HepG2 (cell line): ENCODE data around the gene CDKN2AIP. TPM values are rescaled to one million over a fixed set of nuclear protein-coding genes. Genes with fewer than 3 reads are reported as not detected.

Experiments
- ATAC-seq: fragments of 200-7000 bp; cut with Tn5 transposase; 3 replicates; pipeline ENCODE4 v1.9.1; 2020; ENCODE audit warnings: mild to moderate bottlenecking, moderate library complexity
- BruUV-seq: library from RNA; stranded (reverse); fragments of 400-500 nt; replicated peaks from 2 replicates; lab custom pipeline; 2021; lab: Mats Ljungman, UMichigan
- CTCF ChIA-PET: fragments of 300-600 bp; formaldehyde crosslinking; extraction: SDS; loops from one replicate; lab custom pipeline; 2021; ENCODE audit warnings: low total read pairs, inconsistent platforms, low intra/inter-chr PET ratio; lab: Yijun Ruan, JAX
- POLR2A ChIA-PET: fragments of 350-600 bp; sonication (Branson Sonifier 250); formaldehyde crosslinking; loops from one replicate; lab custom pipeline; 2020; ENCODE audit warnings: antibody characterized with exemption, inconsistent platforms; lab: Yijun Ruan, JAX
- DNase-seq: peaks from one replicate; pipeline ENCODE4 v3.0.0-alpha.2; 2015; ENCODE audit warnings: low spot score
- FAIRE-seq: peaks from 3 replicates; lab custom pipeline; 2011; peaks lifted over from hg19 to GRCh38; lab: Jason Lieb, UNC
- H2AFZ ChIP-seq: one replicate; pipeline ENCODE4 v1.6.1; 2011; ENCODE audit warnings: low read length, inconsistent platforms
- H3K27ac ChIP-seq: fragments of 300-600 bp; 3 replicates; pipeline ENCODE4 v1.8.0; 2011; ENCODE audit warnings: mixed run types, mild to moderate bottlenecking, mixed read lengths, low read length, inconsistent platforms; ENCODE audit not compliant: insufficient read depth; ENCODE audit errors: extremely low read length
- H3K27me3 ChIP-seq, 2 experiments: fragments of 200-600 bp in 1 of 2; 2 replicates in 1 of 2; 3 replicates in 1 of 2; pipeline versions ENCODE4 v1.6.0 to v1.8.0; 2011; ENCODE audit warnings: low read length in 2 of 2, mild to moderate bottlenecking in 2 of 2, moderate library complexity in 2 of 2, inconsistent platforms in 1 of 2; ENCODE audit not compliant: insufficient read depth in 2 of 2, control insufficient read depth in 1 of 2
- H3K36me3 ChIP-seq, 2 experiments: fragments of 200-600 bp in 1 of 2; replicated peaks in 1 of 2; 2 replicates in 1 of 2; 3 replicates in 1 of 2; pipeline versions ENCODE4 v1.5.1 to v1.8.0; 2011; ENCODE audit warnings: low read length in 2 of 2, inconsistent platforms in 1 of 2; ENCODE audit not compliant: insufficient read depth in 2 of 2, control insufficient read depth in 1 of 2
- H3K4me1 ChIP-seq: 2 replicates; pipeline ENCODE4 v1.5.1; 2012; ENCODE audit warnings: low read length, inconsistent platforms; ENCODE audit not compliant: insufficient read depth
- H3K4me2 ChIP-seq: 2 replicates; pipeline ENCODE4 v1.6.0; 2011; ENCODE audit warnings: low read depth, low read length, inconsistent platforms
- H3K4me3 ChIP-seq, 3 experiments: fragments of 200-600 bp in 1 of 3; sonication (generic), shearing (Covaris generic) in 1 of 3; replicated peaks in 1 of 3; 2 replicates each; pipeline ENCODE4 v1.5.1; 2011 to 2016; ENCODE audit warnings: low read length in 3 of 3, inconsistent platforms in 2 of 3, low read depth in 2 of 3, mild to moderate bottlenecking in 2 of 3, control low read depth in 1 of 3, mixed read lengths in 1 of 3; ENCODE audit not compliant: insufficient read depth in 1 of 3
- H3K79me2 ChIP-seq: one replicate; pipeline ENCODE4 v1.6.1; 2011; ENCODE audit warnings: low read length, inconsistent platforms; ENCODE audit not compliant: insufficient read depth
- H3K9ac ChIP-seq: 2 replicates; pipeline ENCODE4 v1.6.0; 2011; ENCODE audit warnings: mild to moderate bottlenecking, low read depth, low read length, inconsistent platforms; ENCODE audit not compliant: insufficient read depth
- H3K9me3 ChIP-seq: 2 replicates; pipeline ENCODE4 v1.5.1; 2012; ENCODE audit warnings: mild to moderate bottlenecking, low read length
- H4K20me1 ChIP-seq: 2 replicates; pipeline ENCODE4 v1.6.0; 2011; ENCODE audit warnings: inconsistent platforms, mild to moderate bottlenecking, low read length, moderate library complexity; ENCODE audit not compliant: insufficient read depth
- DR1 ChIP-seq: sonication (generic); formaldehyde crosslinking; IDR thresholded peaks from 2 replicates; pipeline ENCODE4 v1.8.0; 2021; ENCODE audit warnings: mild to moderate bottlenecking, missing genetic modification reagents, inconsistent platforms
- EEA1 ChIP-seq: sonication (generic); formaldehyde crosslinking; IDR thresholded peaks from 2 replicates; pipeline ENCODE4 v1.5.1; 2020; ENCODE audit warnings: mild to moderate bottlenecking, missing genetic modification reagents, borderline replicate concordance
- FLYWCH1 ChIP-seq: sonication (generic); formaldehyde crosslinking; IDR thresholded peaks from 2 replicates; pipeline ENCODE4 v1.8.1; 2023; ENCODE audit warnings: mild to moderate bottlenecking, missing genetic modification reagents
- FOXK1 ChIP-seq: sonication (generic); formaldehyde crosslinking; IDR thresholded peaks from 2 replicates; pipeline ENCODE4 v1.4.0; 2020; ENCODE audit warnings: low read depth, missing genetic modification reagents, borderline replicate concordance
- HOXD1 ChIP-seq: sonication (generic); formaldehyde crosslinking; IDR thresholded peaks from 2 replicates; pipeline ENCODE4 v1.5.0; 2020; ENCODE audit warnings: missing genetic modification reagents
- ISX ChIP-seq: sonication (generic); formaldehyde crosslinking; conservative IDR thresholded peaks from 2 replicates; pipeline ENCODE4 v1.5.0; 2020; ENCODE audit warnings: missing genetic modification reagents
- MAFK ChIP-seq, 2 experiments: IDR thresholded peaks in 1 of 2; conservative IDR thresholded peaks in 1 of 2; 2 replicates each; pipeline ENCODE4 v1.6.1; 2011; ENCODE audit warnings: improper control_type of control experiment in 2 of 2, low read length in 2 of 2
- MATR3 ChIP-seq: sonication (generic); formaldehyde crosslinking; IDR thresholded peaks from 2 replicates; pipeline ENCODE4 v1.4.0; 2020; ENCODE audit warnings: missing genetic modification reagents
- MED8 ChIP-seq: sonication (generic); formaldehyde crosslinking; IDR thresholded peaks from 2 replicates; pipeline ENCODE4 v1.8.1; 2023; ENCODE audit warnings: mild to moderate bottlenecking, missing genetic modification reagents; ENCODE audit not compliant: insufficient replicate concordance
- MLLT10 ChIP-seq: sonication (generic); formaldehyde crosslinking; IDR thresholded peaks from 2 replicates; pipeline ENCODE4 v1.4.0; 2020; ENCODE audit warnings: missing genetic modification reagents
- NBN ChIP-seq: fragments of 450-650 bp; conservative IDR thresholded peaks from 2 replicates; pipeline ENCODE4 v1.6.1; 2017
- NCOA2 ChIP-seq: sonication (generic); formaldehyde crosslinking; IDR thresholded peaks from 2 replicates; pipeline ENCODE4 v1.8.0; 2022; ENCODE audit warnings: inconsistent platforms
- PAF1 ChIP-seq: IDR thresholded peaks from 2 replicates; pipeline ENCODE4 v1.6.1; 2016; ENCODE audit warnings: missing genetic modification reagents, missing compliant biosample characterization
- PHF21A ChIP-seq: sonication (generic); formaldehyde crosslinking; IDR thresholded peaks from 2 replicates; pipeline ENCODE4 v1.5.0; 2020; ENCODE audit warnings: mild to moderate bottlenecking, missing genetic modification reagents
- SALL2 ChIP-seq: sonication (generic); formaldehyde crosslinking; IDR thresholded peaks from 2 replicates; pipeline ENCODE4 v1.8.1; 2023; ENCODE audit warnings: mild to moderate bottlenecking, missing genetic modification reagents, inconsistent platforms
- SCMH1 ChIP-seq: sonication (generic); formaldehyde crosslinking; IDR thresholded peaks from 2 replicates; pipeline ENCODE4 v1.9.0; 2021; ENCODE audit warnings: missing genetic modification reagents, mild to moderate bottlenecking, borderline replicate concordance
- SOX5 ChIP-seq: IDR thresholded peaks from 2 replicates; pipeline ENCODE4 v1.6.1; 2016; ENCODE audit warnings: borderline replicate concordance
- XBP1 ChIP-seq: sonication (generic); formaldehyde crosslinking; IDR thresholded peaks from 2 replicates; pipeline ENCODE4 v1.5.0; 2020; ENCODE audit warnings: missing genetic modification reagents
- YEATS2 ChIP-seq: sonication (generic); formaldehyde crosslinking; IDR thresholded peaks from 2 replicates; pipeline ENCODE4 v1.4.0; 2020; ENCODE audit warnings: missing genetic modification reagents, borderline replicate concordance
- ZFY ChIP-seq: sonication (generic); formaldehyde crosslinking; IDR thresholded peaks from 2 replicates; pipeline ENCODE4 v1.4.0; 2020; ENCODE audit warnings: missing genetic modification reagents
- ZNF180 ChIP-seq: sonication (generic); formaldehyde crosslinking; IDR thresholded peaks from 2 replicates; pipeline ENCODE4 v1.4.0; 2020; ENCODE audit warnings: low read depth, missing genetic modification reagents, borderline replicate concordance
- ZNF605 ChIP-seq: sonication (generic); formaldehyde crosslinking; IDR thresholded peaks from 2 replicates; pipeline ENCODE4 v1.8.0; 2022; ENCODE audit warnings: mild to moderate bottlenecking, missing genetic modification reagents
- ZNF619 ChIP-seq: sonication (generic); formaldehyde crosslinking; IDR thresholded peaks from 2 replicates; pipeline ENCODE4 v1.4.0; 2020; ENCODE audit warnings: mild to moderate bottlenecking, missing genetic modification reagents
- ZNF7 ChIP-seq: IDR thresholded peaks from 2 replicates; pipeline ENCODE4 v1.6.1; 2016; ENCODE audit warnings: missing biosample characterization, missing genetic modification reagents
- WGBS: methylation state at CpG from one replicate; pipeline ENCODE4 v1.1.6; 2017; ENCODE audit warnings: low lambda C conversion rate; 5-methylcytosine and 5-hydroxymethylcytosine counted together
- in situ Hi-C: cut with HindIII; loops from 2 replicates; pipeline ENCODE4 v1.10.0; 2017; ENCODE audit warnings: low pct_unique_long_range_greater_than_20kb; ENCODE audit not compliant: extremely low pct_ligation_motif_present
- intact Hi-C: fragments of 100-400 bp; cut with micrococcal nuclease; formaldehyde crosslinking; loops from one replicate; pipeline ENCODE4 v1.10.0; 2022; ENCODE audit not compliant: unreplicated experiment
- polyA plus RNA-seq, 8 experiments: library from polyadenylated mRNA; depleted of rRNA in 3 of 8; stranded (reverse) in 7 of 8; unstranded in 1 of 8; fragments of >200 nt; fragmentation: Illumina TruSeq in 4 of 8; extraction: Trizol in 4 of 8; gene quantifications; 2 replicates each; pipeline versions ENCODE4 v1.2.1 to v1.2.3, GENCODE V29; 2011 to 2016; ENCODE audit warnings: low read depth in 4 of 8, missing spikeins in 1 of 8, mixed read lengths in 1 of 8; ENCODE audit not compliant: insufficient read depth in 1 of 8
- total RNA-seq, 5 experiments: library from RNA; depleted of rRNA; stranded (reverse); fragments of >200 nt; fragmentation: Illumina TruSeq; extraction: Trizol; gene quantifications; 2 replicates each; pipeline ENCODE4 v1.2.3, GENCODE V29; 2016; ENCODE audit warnings: low read depth in 1 of 5
- TF ChIP-seq, protein P1 (sequence below): sonication (generic); formaldehyde crosslinking; IDR thresholded peaks from 2 replicates; pipeline ENCODE4 v1.4.0; 2020; ENCODE audit warnings: mild to moderate bottlenecking, low read depth, missing genetic modification reagents
- TF ChIP-seq, protein P2 (sequence below): sonication (generic); formaldehyde crosslinking; IDR thresholded peaks from 2 replicates; pipeline ENCODE4 v1.5.0; 2020; ENCODE audit warnings: missing genetic modification reagents, mild to moderate bottlenecking, borderline replicate concordance

CDKN2AIP gene
- total and polyA plus RNA-seq, 2 of the 13 experiments (the other 11 are each of a cell fraction or from before 2014, with no cell fraction given) = 17.0 to 18.7 TPM

DNA sequence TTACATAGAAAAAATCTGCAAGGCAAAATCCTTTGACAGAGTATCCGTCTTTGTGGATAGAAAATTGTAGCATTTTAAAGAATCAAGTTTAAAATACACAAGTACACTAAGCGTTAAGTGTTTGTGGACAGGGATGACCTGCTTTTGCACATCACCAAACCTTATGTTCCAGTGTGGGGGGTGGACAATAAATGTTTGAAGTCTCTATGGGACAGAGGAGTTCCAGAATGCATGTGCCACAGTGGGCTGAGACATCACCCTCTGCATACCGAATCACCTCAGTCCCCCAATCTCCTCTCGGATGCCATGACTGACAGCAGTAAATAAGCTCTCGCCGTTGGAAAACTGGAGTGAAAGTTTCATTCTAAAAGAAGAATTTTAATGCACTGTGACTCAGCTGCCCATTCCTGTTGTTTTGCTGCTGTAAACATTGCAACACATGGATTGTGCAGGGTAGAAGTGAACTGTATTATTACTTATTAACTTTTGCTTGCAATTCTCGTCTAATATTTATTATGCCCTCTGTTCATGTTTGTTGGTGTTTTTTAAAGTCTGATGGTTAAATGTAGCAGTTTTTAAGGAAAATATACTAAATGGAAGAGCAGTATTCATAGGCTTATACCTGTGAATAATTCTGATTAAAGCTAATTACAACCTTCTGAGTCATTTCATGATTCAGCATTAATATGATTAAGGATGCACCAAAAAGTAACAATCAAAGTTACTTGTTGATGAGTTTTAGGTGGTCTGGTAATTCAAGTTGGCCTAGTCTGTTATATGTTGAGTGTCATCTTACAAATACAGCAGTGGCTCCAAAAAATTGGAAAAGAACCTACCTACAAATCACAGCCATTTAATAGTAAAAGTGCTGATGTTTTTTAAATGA, 24.0 kb downstream of the CDKN2AIP start:
- in situ Hi-C loops (no loop called here), intact Hi-C loops (no loop called here)
- Histone ChIP-seq H3K27ac (no peak overlapping the region), H3K27me3 (no peaks in the 10 kb centered on the region), H3K79me2 (no peaks in the 10 kb centered on the region), H4K20me1 (no peaks in the 10 kb centered on the region), H3K4me3 (no peak overlapping the region), H3K36me3 (no peaks in the 10 kb centered on the region), H3K4me1 (peaks cover 28% of the 10 kb centered on the region), H2AFZ (no peak overlapping the region), H3K9me3 (no peaks in the 10 kb centered on the region), H3K4me2 (peak overlapping the region; percentile 51), H3K9ac (no peak overlapping the region)
- ChIA-PET CTCF (no interaction called here), POLR2A (interaction anchor here (0.8 to 1.1 kb wide), 3 partner anchors 24 to 191 kb away, joined by 3 to 4 read pairs (median 4); no protein-coding TSS in a partner anchor)
- no TSS peak for BruUV-seq
- peak; percentile 81 for ATAC-seq
- peak; percentile 40 for DNase-seq
- 3% methylated on average over 7 of the region's 7 CpGs for WGBS
- no peak for FAIRE-seq
- TF ChIP-seq SOX5 (CRISPR knock-in tag) = peak; percentile 32; the same call in 1 of the 2 replicates
- peak; percentile 55 to 62; a peak in 3 of 4 replicates for TF ChIP-seq MAFK (conservative IDR thresholded peaks at IDR 0.05 in 1 of 2, IDR thresholded peaks at IDR 0.05 in 1 of 2; ENCODE audit: low read length in 2 of 2)
- no peak for TF ChIP-seq PAF1 (CRISPR knock-in tag)
- no peak for TF ChIP-seq YEATS2 (CRISPR knock-in tag)
- TF ChIP-seq ZFY (CRISPR knock-in tag) = no peak
- TF ChIP-seq FOXK1 (CRISPR knock-in tag) = peak; percentile 58; the same call in 1 of the 2 replicates
- no peak for TF ChIP-seq SCMH1
- no peak for TF ChIP-seq ZNF7 (CRISPR knock-in tag)
- TF ChIP-seq, protein P1, sequence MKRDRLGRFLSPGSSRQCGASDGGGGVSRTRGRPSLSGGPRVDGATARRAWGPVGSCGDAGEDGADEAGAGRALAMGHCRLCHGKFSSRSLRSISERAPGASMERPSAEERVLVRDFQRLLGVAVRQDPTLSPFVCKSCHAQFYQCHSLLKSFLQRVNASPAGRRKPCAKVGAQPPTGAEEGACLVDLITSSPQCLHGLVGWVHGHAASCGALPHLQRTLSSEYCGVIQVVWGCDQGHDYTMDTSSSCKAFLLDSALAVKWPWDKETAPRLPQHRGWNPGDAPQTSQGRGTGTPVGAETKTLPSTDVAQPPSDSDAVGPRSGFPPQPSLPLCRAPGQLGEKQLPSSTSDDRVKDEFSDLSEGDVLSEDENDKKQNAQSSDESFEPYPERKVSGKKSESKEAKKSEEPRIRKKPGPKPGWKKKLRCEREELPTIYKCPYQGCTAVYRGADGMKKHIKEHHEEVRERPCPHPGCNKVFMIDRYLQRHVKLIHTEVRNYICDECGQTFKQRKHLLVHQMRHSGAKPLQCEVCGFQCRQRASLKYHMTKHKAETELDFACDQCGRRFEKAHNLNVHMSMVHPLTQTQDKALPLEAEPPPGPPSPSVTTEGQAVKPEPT = no peak
- TF ChIP-seq MED8 (CRISPR knock-in tag) = no peak
- TF ChIP-seq MATR3 (CRISPR knock-in tag) = no peak
- TF ChIP-seq NBN = no peak
- no peak for TF ChIP-seq DR1
- TF ChIP-seq XBP1 (CRISPR knock-in tag) = no peak
- TF ChIP-seq, protein P2, sequence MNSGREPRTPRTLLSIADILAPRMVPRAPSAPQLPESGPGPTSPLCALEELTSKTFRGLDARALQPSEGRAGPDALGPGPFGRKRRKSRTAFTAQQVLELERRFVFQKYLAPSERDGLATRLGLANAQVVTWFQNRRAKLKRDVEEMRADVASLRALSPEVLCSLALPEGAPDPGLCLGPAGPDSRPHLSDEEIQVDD (CRISPR knock-in tag) = no peak
- no peak for TF ChIP-seq MLLT10 (CRISPR knock-in tag)
- no peak for TF ChIP-seq ZNF605 (CRISPR knock-in tag)
- no peak for TF ChIP-seq HOXD1 (CRISPR knock-in tag)
- TF ChIP-seq ZNF619 = no peak
- no peak for TF ChIP-seq ISX (CRISPR knock-in tag)
- TF ChIP-seq NCOA2 = 0 out of 2 replicates have a peak, but pooled peaks have one; percentile 9
- TF ChIP-seq SALL2 (CRISPR knock-in tag) = no peak
- TF ChIP-seq FLYWCH1 (CRISPR knock-in tag) = no peak
- no peak for TF ChIP-seq ZNF180 (CRISPR knock-in tag)
- no peak for TF ChIP-seq EEA1 (CRISPR knock-in tag)
- no peak for TF ChIP-seq PHF21A (CRISPR knock-in tag)
